ENCODE measurements around the gene DGCR8. TPM values are rescaled to one million over a fixed set of nuclear protein-coding genes. Genes with fewer than 3 reads are reported as not detected.

The DGCR8 gene
- total RNA-seq, 1 donor from 2014 or later: 93.1 TPM

DNA sequence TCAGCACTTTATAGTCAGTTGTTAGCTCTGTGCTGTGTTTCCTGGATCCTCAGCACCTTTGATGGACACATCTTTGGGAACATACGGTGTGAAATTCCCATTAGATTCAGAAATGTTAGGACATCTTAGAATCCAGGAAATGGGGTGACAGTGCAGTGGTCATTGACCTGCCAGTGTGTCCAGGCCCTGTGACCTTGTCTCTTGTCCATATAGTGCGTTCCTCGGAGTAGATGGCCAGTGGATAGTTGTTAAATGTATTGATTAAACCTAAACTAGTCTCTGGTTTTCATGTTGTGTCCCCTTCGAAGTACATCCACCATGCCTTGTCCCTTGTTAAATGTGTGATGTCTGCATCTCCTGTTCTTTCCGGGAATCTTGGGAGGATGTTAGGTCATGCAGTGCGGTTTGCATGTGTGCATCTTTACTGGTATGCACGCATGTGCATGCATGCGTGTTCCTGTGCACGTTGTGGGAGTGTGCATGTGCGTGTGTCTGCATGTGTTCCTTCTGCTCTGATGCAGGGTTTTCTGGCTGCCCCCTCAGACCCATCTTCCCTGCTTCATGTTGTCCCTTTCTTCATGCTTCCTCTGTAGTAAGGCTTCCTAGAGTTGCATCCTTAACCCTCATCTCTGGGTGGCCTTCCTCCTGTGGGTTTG, 4.0 kb downstream of the DGCR8 start:
- peak overlapping the region; percentile 65 for H3K4me3 Mint-ChIP-seq (ENCODE audit: unreplicated experiment)
- H3K36me3 Mint-ChIP-seq (ENCODE audit: unreplicated experiment): no peaks in the 10 kb centered on the region

DNA sequence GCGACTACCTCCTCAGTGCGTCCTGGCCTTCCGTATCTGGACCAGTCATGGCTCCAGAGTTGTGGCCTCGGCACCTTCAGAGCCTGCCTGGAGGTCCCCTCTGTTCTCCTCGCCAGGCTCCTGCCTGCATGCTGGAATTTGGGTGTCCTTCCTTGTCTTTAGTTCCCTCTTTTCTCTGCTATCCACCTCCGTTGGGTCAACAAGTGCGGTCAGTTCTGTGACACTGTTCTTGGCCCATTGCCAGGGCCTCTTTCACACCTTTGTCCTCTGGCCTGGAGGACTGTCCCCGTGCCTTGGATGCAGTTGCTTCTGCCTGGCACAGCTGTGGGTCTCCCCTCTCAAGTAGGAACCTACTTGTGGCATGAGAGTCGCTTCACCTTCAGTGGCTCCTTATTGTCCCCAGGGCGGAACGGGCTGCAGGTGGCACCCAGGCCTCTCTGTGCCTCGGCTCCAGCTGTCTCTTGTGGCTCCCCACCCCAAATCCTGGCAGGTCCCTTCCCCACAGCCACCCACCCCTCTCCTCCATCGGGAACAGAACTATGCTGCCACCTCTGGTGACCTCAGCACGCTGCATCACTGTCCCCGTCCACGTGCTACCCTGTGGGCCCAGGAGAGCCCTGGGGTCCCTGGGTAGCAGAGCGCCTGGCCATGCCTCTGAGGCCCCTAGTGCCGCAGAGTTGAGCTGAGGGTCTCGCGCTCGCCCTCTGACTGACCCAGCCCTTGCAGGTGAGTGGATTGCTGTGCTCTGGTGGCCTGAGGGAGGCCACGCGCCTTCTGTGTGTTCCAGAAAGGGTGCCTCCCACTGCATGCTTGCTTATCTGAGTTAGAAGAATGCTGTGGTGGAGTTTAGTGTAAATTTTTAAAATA, 4.7 kb downstream of the DGCR8 start:
- peak overlapping the region; percentile 59 for H3K4me3 Mint-ChIP-seq (ENCODE audit: unreplicated experiment)
- H3K27ac Mint-ChIP-seq (ENCODE audit: unreplicated experiment): peak overlapping the region; percentile 72

More for the DNA sequence above, 4.0 kb downstream of the DGCR8 start:
- peaks cover 29% of the 10 kb centered on the region for H3K4me1 Mint-ChIP-seq (ENCODE audit: low read depth, unreplicated experiment)
- TF ChIP-seq, protein P1, sequence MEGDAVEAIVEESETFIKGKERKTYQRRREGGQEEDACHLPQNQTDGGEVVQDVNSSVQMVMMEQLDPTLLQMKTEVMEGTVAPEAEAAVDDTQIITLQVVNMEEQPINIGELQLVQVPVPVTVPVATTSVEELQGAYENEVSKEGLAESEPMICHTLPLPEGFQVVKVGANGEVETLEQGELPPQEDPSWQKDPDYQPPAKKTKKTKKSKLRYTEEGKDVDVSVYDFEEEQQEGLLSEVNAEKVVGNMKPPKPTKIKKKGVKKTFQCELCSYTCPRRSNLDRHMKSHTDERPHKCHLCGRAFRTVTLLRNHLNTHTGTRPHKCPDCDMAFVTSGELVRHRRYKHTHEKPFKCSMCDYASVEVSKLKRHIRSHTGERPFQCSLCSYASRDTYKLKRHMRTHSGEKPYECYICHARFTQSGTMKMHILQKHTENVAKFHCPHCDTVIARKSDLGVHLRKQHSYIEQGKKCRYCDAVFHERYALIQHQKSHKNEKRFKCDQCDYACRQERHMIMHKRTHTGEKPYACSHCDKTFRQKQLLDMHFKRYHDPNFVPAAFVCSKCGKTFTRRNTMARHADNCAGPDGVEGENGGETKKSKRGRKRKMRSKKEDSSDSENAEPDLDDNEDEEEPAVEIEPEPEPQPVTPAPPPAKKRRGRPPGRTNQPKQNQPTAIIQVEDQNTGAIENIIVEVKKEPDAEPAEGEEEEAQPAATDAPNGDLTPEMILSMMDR (IDR thresholded peaks at IDR 0.05; ENCODE audit: partially characterized antibody, unreplicated experiment): no peak
- H3K27me3 Mint-ChIP-seq (ENCODE audit: unreplicated experiment): peaks cover 18% of the 10 kb centered on the region
- H3K27ac Mint-ChIP-seq (ENCODE audit: unreplicated experiment): peak overlapping the region; percentile 72
- peaks cover 22% of the 10 kb centered on the region for H3K9me3 Mint-ChIP-seq (ENCODE audit: unreplicated experiment)
- DNase-seq: no peak

DNA sequence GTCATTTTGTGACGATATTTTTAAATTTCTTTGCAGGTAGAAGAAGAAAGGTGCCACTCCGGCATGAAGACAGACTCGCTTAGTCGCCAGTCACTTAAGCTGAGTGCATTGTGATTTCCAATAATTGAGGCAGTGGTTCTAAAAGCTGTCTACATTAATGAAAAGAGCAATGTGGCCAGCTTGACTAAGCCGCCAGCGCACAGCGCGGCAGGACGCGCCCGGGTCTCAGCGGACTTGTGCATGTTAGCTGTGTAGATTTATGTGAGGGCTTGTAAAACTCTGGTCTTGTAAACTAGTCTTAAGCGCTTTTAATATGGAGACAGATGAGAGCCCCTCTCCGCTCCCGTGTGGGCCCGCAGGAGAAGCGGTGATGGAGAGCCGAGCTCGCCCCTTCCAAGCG, 5.6 kb downstream of the DGCR8 start:
- Mint-ChIP-seq H3K4me3 (ENCODE audit: unreplicated experiment) (peak overlapping the region; percentile 1), H3K36me3 (ENCODE audit: unreplicated experiment) (no peaks in the 10 kb centered on the region), H3K9me3 (ENCODE audit: unreplicated experiment) (peaks cover 20% of the 10 kb centered on the region), H3K27me3 (ENCODE audit: unreplicated experiment) (peaks cover 12% of the 10 kb centered on the region), H3K4me1 (ENCODE audit: low read depth, unreplicated experiment) (peaks cover 29% of the 10 kb centered on the region), H3K27ac (ENCODE audit: unreplicated experiment) (no peak overlapping the region)
- TF ChIP-seq, protein P1 (IDR thresholded peaks at IDR 0.05; ENCODE audit: partially characterized antibody, unreplicated experiment): no peak
- DNase-seq: no peak

More for the DNA sequence above, 4.7 kb downstream of the DGCR8 start:
- Mint-ChIP-seq H3K27me3 (ENCODE audit: unreplicated experiment) (peaks cover 14% of the 10 kb centered on the region), H3K4me1 (ENCODE audit: low read depth, unreplicated experiment) (peaks cover 29% of the 10 kb centered on the region), H3K36me3 (ENCODE audit: unreplicated experiment) (no peaks in the 10 kb centered on the region), H3K9me3 (ENCODE audit: unreplicated experiment) (peaks cover 20% of the 10 kb centered on the region)
- peak; percentile 74 for DNase-seq
- TF ChIP-seq, protein P1 (IDR thresholded peaks at IDR 0.05; ENCODE audit: partially characterized antibody, unreplicated experiment): peak; percentile 63

DNA sequence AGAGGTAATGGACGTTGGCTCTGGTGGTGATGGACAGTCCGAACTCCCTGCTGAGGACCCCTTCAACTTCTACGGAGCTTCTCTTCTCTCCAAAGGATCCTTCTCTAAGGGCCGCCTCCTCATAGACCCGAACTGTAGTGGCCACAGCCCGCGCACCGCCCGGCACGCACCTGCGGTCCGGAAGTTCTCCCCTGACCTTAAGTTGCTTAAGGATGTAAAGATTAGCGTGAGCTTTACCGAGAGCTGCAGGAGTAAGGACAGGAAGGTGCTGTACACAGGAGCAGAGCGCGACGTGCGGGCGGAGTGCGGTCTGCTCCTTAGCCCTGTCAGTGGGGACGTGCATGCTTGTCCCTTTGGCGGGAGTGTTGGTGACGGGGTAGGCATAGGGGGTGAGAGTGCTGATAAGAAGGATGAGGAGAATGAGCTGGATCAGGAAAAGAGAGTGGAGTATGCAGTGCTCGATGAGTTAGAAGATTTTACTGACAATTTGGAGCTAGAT, 6.1 kb downstream of the DGCR8 start:
- TF ChIP-seq, protein P1 (IDR thresholded peaks at IDR 0.05; ENCODE audit: partially characterized antibody, unreplicated experiment): no peak
- DNase-seq: no peak
- H3K4me1 Mint-ChIP-seq (ENCODE audit: low read depth, unreplicated experiment): peaks cover 29% of the 10 kb centered on the region
- H3K36me3 Mint-ChIP-seq (ENCODE audit: unreplicated experiment): no peaks in the 10 kb centered on the region
- H3K27ac Mint-ChIP-seq (ENCODE audit: unreplicated experiment): no peak overlapping the region
- H3K27me3 Mint-ChIP-seq (ENCODE audit: unreplicated experiment): peaks cover 8% of the 10 kb centered on the region
- no peak overlapping the region for H3K4me3 Mint-ChIP-seq (ENCODE audit: unreplicated experiment)
- H3K9me3 Mint-ChIP-seq (ENCODE audit: unreplicated experiment): peaks cover 17% of the 10 kb centered on the region

Data from glutamatergic neuron (in vitro differentiated cells).